Suprapubic skin (tissue), 4 donors: ENCODE measurements around the gene TRAF3IP1. TPM values are rescaled to one million over a fixed set of nuclear protein-coding genes. Genes with fewer than 3 reads are reported as not detected.
A peak's percentile ranks its signal among the peaks of the same experiment; 100 is the strongest.

Source experiments
- DNase-seq, 2 donors: peaks; one replicate each; pipeline ENCODE4 v3.0.0-alpha.2; 2019; ENCODE audit warnings: low spot score in 2 of 2
- H3K27ac ChIP-seq: fragments of 200-600 bp; sonication (generic); one replicate; pipeline ENCODE4 v1.5.1; 2019
- H3K27me3 ChIP-seq: fragments of 200-600 bp; sonication (generic); one replicate; pipeline ENCODE4 v1.5.1; 2019
- H3K36me3 ChIP-seq: fragments of 200-600 bp; sonication (generic); one replicate; pipeline ENCODE4 v1.5.1; 2019
- H3K4me1 ChIP-seq: fragments of 200-600 bp; sonication (generic); one replicate; pipeline ENCODE4 v1.5.1; 2019
- H3K4me3 ChIP-seq: fragments of 200-600 bp; sonication (generic); one replicate; pipeline ENCODE4 v1.5.1; 2019; ENCODE audit warnings: mild to moderate bottlenecking
- H3K9me3 ChIP-seq: fragments of 200-600 bp; sonication (generic); one replicate; pipeline ENCODE4 v1.5.1; 2019
- CTCF ChIP-seq, 2 donors: fragments of 200-600 bp in 1 of 2; fragments of 450-650 bp in 1 of 2; sonication (generic) in 1 of 2; IDR thresholded peaks; one replicate each; pipeline ENCODE4 v1.5.1; 2016 to 2019; ENCODE audit warnings: antibody characterized with exemption in 2 of 2, mild to moderate bottlenecking in 1 of 2, moderate library complexity in 1 of 2
- EP300 ChIP-seq: sonication (generic); formaldehyde crosslinking; IDR thresholded peaks from one replicate; pipeline ENCODE4 v1.6.1; 2017; ENCODE audit warnings: antibody characterized with exemption
- POLR2A ChIP-seq, 2 donors: fragments of 450-650 bp; IDR thresholded peaks; one replicate each; pipeline ENCODE4 v1.6.1; 2017; ENCODE audit warnings: antibody characterized with exemption in 2 of 2, mild to moderate bottlenecking in 2 of 2, moderate library complexity in 2 of 2
- POLR2AphosphoS5 ChIP-seq, 3 donors: sonication (generic); formaldehyde crosslinking; IDR thresholded peaks; one replicate each; pipeline ENCODE4 v1.6.1; 2017; ENCODE audit warnings: antibody characterized with exemption in 3 of 3
- WGBS: methylation state at CpG from one replicate; pipeline ENCODE4 v1.1.5; 2018; 5-methylcytosine and 5-hydroxymethylcytosine counted together
- total RNA-seq, 4 donors: library from RNA; depleted of rRNA; stranded (reverse); fragments of >200 nt; gene quantifications; one replicate each; pipeline ENCODE4 v1.1.0, GENCODE V29; 2016

TRAF3IP1 gene
- total RNA-seq, 4 donors from 2014 or later: 10.2 to 15.4 (median 10.6) TPM

DNA sequence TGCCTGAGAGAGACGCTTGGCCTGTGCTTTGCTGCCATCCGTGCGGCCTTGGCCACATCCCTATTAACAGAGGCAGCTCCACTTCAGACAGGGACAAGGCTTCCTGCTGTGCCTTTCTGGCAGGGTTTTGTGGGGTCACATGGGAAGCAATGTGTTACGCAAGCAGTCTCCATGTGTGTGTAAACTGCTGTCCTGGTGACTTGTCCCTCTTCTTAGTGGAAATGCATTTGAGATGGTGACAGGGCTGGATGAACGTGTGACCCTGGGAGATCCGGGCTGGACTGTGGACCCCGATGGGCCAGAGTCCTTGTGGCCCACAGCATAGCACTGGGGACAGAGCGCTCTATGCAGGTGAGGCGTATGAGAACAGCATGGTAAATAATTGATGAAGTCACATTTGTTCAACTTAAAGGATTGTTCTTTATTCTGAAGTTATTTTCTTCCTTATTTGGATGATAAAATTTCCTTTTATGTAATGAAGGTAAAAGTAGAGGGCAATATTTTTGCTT lies 129.6 kb downstream of the TRAF3IP1 start:
- H3K4me1 ChIP-seq: peaks cover 3% of the 10 kb centered on the region
- peaks cover 55% of the 10 kb centered on the region for H3K36me3 ChIP-seq
- H3K9me3 ChIP-seq: no peaks in the 10 kb centered on the region
- H3K4me3 ChIP-seq: no peak overlapping the region
- 79% methylated on average over 9 of the region's 9 CpGs for WGBS
- TF ChIP-seq EP300 (no peak), POLR2AphosphoS5 (IDR thresholded peaks at IDR 0.05) (peak in 1 of 3 donors; percentile 70)
- H3K27ac ChIP-seq: no peak overlapping the region
- no peaks in the 10 kb centered on the region for H3K27me3 ChIP-seq
- DNase-seq: peak in 1 of 2 donors; percentile 93

DNA sequence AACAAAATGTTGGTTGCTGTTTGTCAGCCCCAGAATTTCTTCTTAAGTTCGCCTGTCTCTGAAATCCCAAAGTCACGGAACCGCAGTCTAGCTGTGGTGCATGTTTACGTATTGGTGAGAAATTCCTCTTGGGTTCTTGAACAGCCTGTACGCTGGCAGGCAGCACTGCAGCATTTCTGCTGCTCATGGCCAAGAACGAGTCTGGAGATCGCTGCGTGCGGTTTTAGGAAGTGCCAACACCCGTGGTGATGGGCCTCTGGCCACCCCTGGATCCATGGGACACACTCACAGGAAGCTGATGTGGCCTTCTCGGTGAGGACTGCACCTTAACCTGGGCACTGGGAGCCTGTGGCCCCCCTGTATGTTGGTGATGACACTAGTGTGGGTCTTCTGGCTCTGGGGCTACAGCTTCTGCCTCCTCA lies 130.1 kb downstream of the TRAF3IP1 start:
- WGBS: 90% methylated on average over 7 of the region's 11 CpGs
- DNase-seq: no peak
- Histone ChIP-seq H3K27ac (no peak overlapping the region), H3K36me3 (peaks cover 50% of the 10 kb centered on the region), H3K4me3 (no peak overlapping the region), H3K9me3 (no peaks in the 10 kb centered on the region), H3K27me3 (no peaks in the 10 kb centered on the region), H3K4me1 (peaks cover 3% of the 10 kb centered on the region)
- TF ChIP-seq EP300 (no peak), POLR2AphosphoS5 (IDR thresholded peaks at IDR 0.05) (no peak), POLR2A (IDR thresholded peaks at IDR 0.05) (no peak), CTCF (IDR thresholded peaks at IDR 0.05) (no peak)

Other genes with a start within 250 kb of the TRAF3IP1 start
- gene ESPNL, start 220.2 kb upstream of the TRAF3IP1 start, total RNA-seq: under 1 TPM in 2 of 4 donors, not detected in 2; 0.25 to 0.56 TPM
- under 1 TPM in 2 of 4 donors, not detected in 2; 0.13 to 0.23 TPM for gene KLHL30, start 181.8 kb upstream of the TRAF3IP1 start, total RNA-seq
- gene ERFE, start 161.5 kb upstream of the TRAF3IP1 start, total RNA-seq: not detected
- 10 to 100 TPM; 36.3 to 82.6 (median 49.6) TPM for gene ILKAP, start 116.8 kb upstream of the TRAF3IP1 start, total RNA-seq
- gene HES6, start 80.5 kb upstream of the TRAF3IP1 start, total RNA-seq: 1 to 10 TPM; 4.0 to 10.0 (median 7.0) TPM
- gene PER2, start 31.9 kb upstream of the TRAF3IP1 start, total RNA-seq: 100 to 1,000 TPM in 1 of 4 donors, 10 to 100 TPM in 3; 24.3 to 105 (median 85.9) TPM
- gene ASB1, start 106.4 kb downstream of the TRAF3IP1 start, total RNA-seq: 10 to 100 TPM; 17.1 to 48.8 (median 22.1) TPM